Measurements from ENCODE around the gene TSNAXIP1.

- TF ChIP-seq, protein P1, sequence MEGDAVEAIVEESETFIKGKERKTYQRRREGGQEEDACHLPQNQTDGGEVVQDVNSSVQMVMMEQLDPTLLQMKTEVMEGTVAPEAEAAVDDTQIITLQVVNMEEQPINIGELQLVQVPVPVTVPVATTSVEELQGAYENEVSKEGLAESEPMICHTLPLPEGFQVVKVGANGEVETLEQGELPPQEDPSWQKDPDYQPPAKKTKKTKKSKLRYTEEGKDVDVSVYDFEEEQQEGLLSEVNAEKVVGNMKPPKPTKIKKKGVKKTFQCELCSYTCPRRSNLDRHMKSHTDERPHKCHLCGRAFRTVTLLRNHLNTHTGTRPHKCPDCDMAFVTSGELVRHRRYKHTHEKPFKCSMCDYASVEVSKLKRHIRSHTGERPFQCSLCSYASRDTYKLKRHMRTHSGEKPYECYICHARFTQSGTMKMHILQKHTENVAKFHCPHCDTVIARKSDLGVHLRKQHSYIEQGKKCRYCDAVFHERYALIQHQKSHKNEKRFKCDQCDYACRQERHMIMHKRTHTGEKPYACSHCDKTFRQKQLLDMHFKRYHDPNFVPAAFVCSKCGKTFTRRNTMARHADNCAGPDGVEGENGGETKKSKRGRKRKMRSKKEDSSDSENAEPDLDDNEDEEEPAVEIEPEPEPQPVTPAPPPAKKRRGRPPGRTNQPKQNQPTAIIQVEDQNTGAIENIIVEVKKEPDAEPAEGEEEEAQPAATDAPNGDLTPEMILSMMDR (IDR thresholded peaks at IDR 0.05; ENCODE audit: insufficient read depth, low read length, poor library complexity, severe bottlenecking): no peak
- TF ChIP-seq EZH2phosphoT487 (conservative IDR thresholded peaks at IDR 0.05; ENCODE audit: low read length): no peak
These were observed 5.4 kb upstream of the TSNAXIP1 start for GRCh38 chr16:67801241-67801640.
